ENCODE data around the gene ROCK2. TPM values are rescaled to one million over a fixed set of nuclear protein-coding genes. Genes with fewer than 3 reads are reported as not detected.

The ROCK2 gene
- polyA plus RNA-seq, 1 of the 3 experiments (the other 2 are of a cell fraction), result 4.2 TPM

GRCh38 chr2:11224887-11225286, 119.5 kb downstream of the ROCK2 start (continued):
- TF ChIP-seq USF2 (IDR thresholded peaks at IDR 0.05; ENCODE audit: borderline replicate concordance, low read depth, low read length), result no peak
- TF ChIP-seq MEF2A (IDR thresholded peaks at IDR 0.05; ENCODE audit: borderline replicate concordance, low read depth), result no peak
- no peak for TF ChIP-seq NFIC (IDR thresholded peaks at IDR 0.05; ENCODE audit: borderline replicate concordance)
- no peak for TF ChIP-seq MXI1 (IDR thresholded peaks at IDR 0.05; ENCODE audit: low read depth, low read length)
- TF ChIP-seq SMC3 (IDR thresholded peaks at IDR 0.05; ENCODE audit: low read depth, low read length), result no peak
- no peak for TF ChIP-seq YY1 (IDR thresholded peaks at IDR 0.05; ENCODE audit: low read depth)
- TF ChIP-seq JUND (IDR thresholded peaks at IDR 0.05), result no peak
- no peak for TF ChIP-seq FOSL2 (IDR thresholded peaks at IDR 0.05; ENCODE audit: borderline replicate concordance, low read depth)
- no peak for TF ChIP-seq RXRA (IDR thresholded peaks at IDR 0.05; ENCODE audit: borderline replicate concordance, low read depth)
- TF ChIP-seq NRF1 (IDR thresholded peaks at IDR 0.05; ENCODE audit: low read depth, low read length), result no peak

- Histone ChIP-seq H2AFZ (ENCODE audit: low read depth) (no peak overlapping the region), H3K27ac (ENCODE audit: low read depth in 2 of 2, low read length in 1 of 2) (no peak overlapping the region), H3K4me1 (ENCODE audit: control insufficient read depth in 1 of 2, insufficient read depth in 2 of 2, low read depth in 1 of 2, low read length in 1 of 2) (no peaks in the 10 kb centered on the region; a peak in 1 of 4 replicates), H3K9me2 (no peaks in the 10 kb centered on the region), H3K36me3 (replicated peaks in 1 of 2; ENCODE audit: control insufficient read depth in 1 of 2, insufficient read depth in 2 of 2, low read length in 1 of 2) (peaks cover 62 to 65% of the 10 kb centered on the region in 2 experiments), H4K20me1 (ENCODE audit: insufficient read depth) (no peaks in the 10 kb centered on the region), H3K4me3 (ENCODE audit: low read depth in 2 of 2, low read length in 1 of 2) (no peak overlapping the region), H3F3A (replicated peaks; ENCODE audit: insufficient read depth) (peaks cover 3% of the 10 kb centered on the region), H3K4me2 (no peak overlapping the region), H3K9me3 (no peaks in the 10 kb centered on the region), H3K27me3 (ENCODE audit: insufficient read depth) (no peaks in the 10 kb centered on the region), H3K9ac (no peak overlapping the region), H3K79me2 (ENCODE audit: insufficient read depth) (peaks cover 4% of the 10 kb centered on the region)
- ChIA-PET CTCF (interaction anchor here (1.2 to 4.1 kb wide), 3 partner anchors 91 to 224 kb away, joined by 4 to 20 read pairs (median 7); a partner anchor contains a TSS), POLR2A (no interaction called here)
- no peak for DNase-seq
- 96% methylated on average over 5 of the region's 5 CpGs for WGBS (ENCODE audit: low lambda C conversion rate)
- TF ChIP-seq RFX5 (IDR thresholded peaks at IDR 0.05; ENCODE audit: low read length) (no peak), IRF3 (IDR thresholded peaks at IDR 0.05; ENCODE audit: low read depth, low read length) (no peak), GABPA (IDR thresholded peaks at IDR 0.05; ENCODE audit: low read depth) (no peak), YY1 (IDR thresholded peaks at IDR 0.05; ENCODE audit: low read depth) (no peak), FOXJ3 (CRISPR knock-in tag; IDR thresholded peaks at IDR 0.05) (no peak), MXI1 (IDR thresholded peaks at IDR 0.05; ENCODE audit: low read depth, low read length) (no peak), PBX3 (IDR thresholded peaks at IDR 0.05) (no peak), NRF1 (IDR thresholded peaks at IDR 0.05; ENCODE audit: low read depth, low read length) (no peak), RAD21 (IDR thresholded peaks at IDR 0.05; ENCODE audit: low read length) (no peak), POLR2AphosphoS5 (IDR thresholded peaks at IDR 0.05; ENCODE audit: low read depth, low read length) (no peak), MEF2A (IDR thresholded peaks at IDR 0.05; ENCODE audit: borderline replicate concordance, low read depth) (no peak), SMC3 (IDR thresholded peaks at IDR 0.05; ENCODE audit: low read depth, low read length) (no peak)
These were observed 121.6 kb downstream of the ROCK2 start for GRCh38 chr2:11222845-11223244.

Measured in SK-N-SH (cell line).